Right renal pelvis (tissue), 4 donors: Measurements from ENCODE around the gene PCDHGA3. TPM values are rescaled to one million over a fixed set of nuclear protein-coding genes. Genes with fewer than 3 reads are reported as not detected.
"Not testable (repeated sequence)": the region's sequence is repeated elsewhere in the genome, so short reads cannot be mapped to it uniquely, and the experiment has no call there.

Source experiments
- DNase-seq, 4 donors: peaks; one replicate each; pipeline ENCODE4 v3.0.0-alpha.2; 2013; ENCODE audit warnings: low read depth in 4 of 4, low spot score in 3 of 4, missing footprints in 1 of 4
- polyA plus RNA-seq, 4 donors: library from polyadenylated mRNA; unstranded; fragments of 120-200 nt; gene quantifications; one replicate each; pipeline ENCODE4 v1.2.1, GENCODE V29; 2013; ENCODE audit not compliant: insufficient read length in 4 of 4

The PCDHGA3 gene
- polyA plus RNA-seq, 4 donors, result 2.2 to 4.2 (median 3.1) TPM

- not testable (repeated sequence) for DNase-seq
These were observed 32.0 kb downstream of the PCDHGA3 start for GRCh38 chr5:141375444-141376155.

GRCh38 chr5:141382469-141383294 is 39.1 kb downstream of the PCDHGA3 start, which contains the start of gene PCDHGA7:
TSS of gene PCDHGA7 (plus strand) at chr5:141382742. CDS start at chr5:141382900, 158 bp downstream.
- DNase-seq, result no peak

- DNase-seq, result no peak
These were observed 39.7 kb downstream of the PCDHGA3 start for GRCh38 chr5:141383345-141383744.

GRCh38 chr5:141384471-141385267 is 41.0 kb downstream of the PCDHGA3 start:
- DNase-seq, result no peak

- not testable (repeated sequence) for DNase-seq
These were observed 44.1 kb downstream of the PCDHGA3 start, which contains the start of gene PCDHGB4 for GRCh38 chr5:141387557-141388311. TSS of gene PCDHGB4 (plus strand) at chr5:141387698. CDS start at chr5:141387885, 187 bp downstream.

GRCh38 chr5:141388661-141389060 is 45.0 kb downstream of the PCDHGA3 start:
- DNase-seq, result no peak

- no peak for DNase-seq
These were observed 45.8 kb downstream of the PCDHGA3 start for GRCh38 chr5:141389153-141390042.

- no peak for DNase-seq
These were observed 49.0 kb downstream of the PCDHGA3 start, which contains the start of gene PCDHGA8 for GRCh38 chr5:141392429-141393198. TSS of gene PCDHGA8 (plus strand) at chr5:141392633. CDS start at chr5:141392814, 181 bp downstream.

GRCh38 chr5:141393267-141393666 is 49.6 kb downstream of the PCDHGA3 start:
- no peak for DNase-seq

GRCh38 chr5:141394401-141395187 is 51.0 kb downstream of the PCDHGA3 start:
- DNase-seq, result not testable (repeated sequence)

Other genes with a start within 250 kb of the PCDHGA3 start
- 1 to 10 TPM; 3.9 to 7.7 (median 4.9) TPM for gene PCDHB2, start 249.2 kb upstream of the PCDHGA3 start, polyA plus RNA-seq
- 1 to 10 TPM; 2.5 to 4.7 (median 3.4) TPM for gene PCDHB3, start 243.4 kb upstream of the PCDHGA3 start, polyA plus RNA-seq
- gene PCDHB4, start 222.0 kb upstream of the PCDHGA3 start, polyA plus RNA-seq, result 1 to 10 TPM; 1.5 to 2.8 (median 2.1) TPM
- 1 to 10 TPM; 7.0 to 9.9 (median 8.2) TPM for gene PCDHB5, start 208.6 kb upstream of the PCDHGA3 start, polyA plus RNA-seq
- 1 to 10 TPM; 3.0 to 4.0 (median 3.4) TPM for gene PCDHB6, start 193.8 kb upstream of the PCDHGA3 start, polyA plus RNA-seq
- 1 to 10 TPM; 4.9 to 6.2 (median 5.9) TPM for gene PCDHB7, start 171.2 kb upstream of the PCDHGA3 start, polyA plus RNA-seq
- 1 to 10 TPM; 1.3 to 3.9 (median 2.6) TPM for gene PCDHB8, start 166.0 kb upstream of the PCDHGA3 start, polyA plus RNA-seq
- 1 to 10 TPM; 3.5 to 7.7 (median 5.2) TPM for gene PCDHB16, start 161.4 kb upstream of the PCDHGA3 start, polyA plus RNA-seq
- gene PCDHB9, start 156.7 kb upstream of the PCDHGA3 start, polyA plus RNA-seq, result 1 to 10 TPM; 3.2 to 6.3 (median 3.8) TPM
- 1 to 10 TPM; 6.5 to 9.4 (median 7.7) TPM for gene PCDHB10, start 151.5 kb upstream of the PCDHGA3 start, polyA plus RNA-seq
- gene PCDHB11, start 144.2 kb upstream of the PCDHGA3 start, polyA plus RNA-seq, result 1 to 10 TPM; 4.8 to 6.3 (median 5.1) TPM
- gene PCDHB12, start 135.1 kb upstream of the PCDHGA3 start, polyA plus RNA-seq, result 1 to 10 TPM; 4.6 to 6.5 (median 5.5) TPM
- 1 to 10 TPM; 5.6 to 6.8 (median 6.3) TPM for gene PCDHB13, start 129.9 kb upstream of the PCDHGA3 start, polyA plus RNA-seq
- gene PCDHB14, start 120.5 kb upstream of the PCDHGA3 start, polyA plus RNA-seq, result 10 to 100 TPM in 1 of 4 donors, 1 to 10 TPM in 3; 8.1 to 11.2 (median 8.8) TPM
- gene PCDHB15, start 98.4 kb upstream of the PCDHGA3 start, polyA plus RNA-seq, result 10 to 100 TPM; 14.7 to 17.0 (median 16.0) TPM
- under 1 TPM in 1 of 4 donors, not detected in 3; 0.04 TPM for gene SLC25A2, start 39.8 kb upstream of the PCDHGA3 start, polyA plus RNA-seq
- 100 to 1,000 TPM; 146 to 183 (median 171) TPM for gene TAF7, start 23.0 kb upstream of the PCDHGA3 start, polyA plus RNA-seq
- gene PCDHGA1, start 13.3 kb upstream of the PCDHGA3 start, polyA plus RNA-seq, result 1 to 10 TPM in 2 of 4 donors, under 1 TPM in 2; 0.74 to 1.3 (median 0.96) TPM
- gene PCDHGA2, start 5.1 kb upstream of the PCDHGA3 start, polyA plus RNA-seq, result 1 to 10 TPM; 5.8 to 7.7 (median 6.1) TPM
- gene PCDHGB1, start 6.3 kb downstream of the PCDHGA3 start, polyA plus RNA-seq, result 1 to 10 TPM; 1.3 to 2.4 (median 2.0) TPM
- gene PCDHGA4, start 11.2 kb downstream of the PCDHGA3 start, polyA plus RNA-seq, result 1 to 10 TPM; 2.3 to 3.1 (median 2.5) TPM
- gene PCDHGB2, start 16.2 kb downstream of the PCDHGA3 start, polyA plus RNA-seq, result 1 to 10 TPM; 3.4 to 4.7 (median 3.9) TPM
- 1 to 10 TPM; 2.2 to 3.0 (median 2.5) TPM for gene PCDHGA5, start 20.3 kb downstream of the PCDHGA3 start, polyA plus RNA-seq
- gene PCDHGB3, start 26.4 kb downstream of the PCDHGA3 start, polyA plus RNA-seq, result 1 to 10 TPM; 1.7 to 2.3 (median 2.0) TPM
- 1 to 10 TPM; 5.4 to 9.1 (median 6.5) TPM for gene PCDHGA6, start 30.1 kb downstream of the PCDHGA3 start, polyA plus RNA-seq
- 1 to 10 TPM; 2.1 to 2.8 (median 2.2) TPM for gene PCDHGA7, start 38.9 kb downstream of the PCDHGA3 start, polyA plus RNA-seq
- gene PCDHGB4, start 43.9 kb downstream of the PCDHGA3 start, polyA plus RNA-seq, result 1 to 10 TPM; 4.3 to 6.6 (median 6.0) TPM
- under 1 TPM; 0.30 to 0.52 (median 0.32) TPM for gene PCDHGA8, start 48.8 kb downstream of the PCDHGA3 start, polyA plus RNA-seq
- gene PCDHGB5, start 54.1 kb downstream of the PCDHGA3 start, polyA plus RNA-seq, result 10 to 100 TPM in 1 of 4 donors, 1 to 10 TPM in 3; 9.4 to 11.0 (median 9.7) TPM
- gene PCDHGA9, start 58.9 kb downstream of the PCDHGA3 start, polyA plus RNA-seq, result 1 to 10 TPM; 5.5 to 6.5 (median 6.0) TPM
- 1 to 10 TPM; 7.0 to 8.3 (median 8.2) TPM for gene PCDHGB6, start 64.2 kb downstream of the PCDHGA3 start, polyA plus RNA-seq
- gene PCDHGA10, start 69.2 kb downstream of the PCDHGA3 start, polyA plus RNA-seq, result 1 to 10 TPM; 3.7 to 3.9 (median 3.9) TPM
- 10 to 100 TPM; 15.4 to 16.6 (median 15.9) TPM for gene PCDHGB7, start 73.8 kb downstream of the PCDHGA3 start, polyA plus RNA-seq
- 1 to 10 TPM; 4.4 to 5.5 (median 4.9) TPM for gene PCDHGA11, start 77.2 kb downstream of the PCDHGA3 start, polyA plus RNA-seq
- 1 to 10 TPM in 3 of 4 donors, under 1 TPM in 1; 0.97 to 2.1 (median 1.7) TPM for gene PCDHGA12, start 86.7 kb downstream of the PCDHGA3 start, polyA plus RNA-seq
- 100 to 1,000 TPM; 105 to 128 (median 117) TPM for gene PCDHGC3, start 132.1 kb downstream of the PCDHGA3 start, polyA plus RNA-seq
- 1 to 10 TPM; 2.8 to 3.4 (median 3.2) TPM for gene PCDHGC4, start 141.2 kb downstream of the PCDHGA3 start, polyA plus RNA-seq
- gene PCDHGC5, start 145.3 kb downstream of the PCDHGA3 start, polyA plus RNA-seq, result under 1 TPM; 0.11 to 0.61 (median 0.34) TPM